ENCODE results near the gene ASCL3.

DNA sequence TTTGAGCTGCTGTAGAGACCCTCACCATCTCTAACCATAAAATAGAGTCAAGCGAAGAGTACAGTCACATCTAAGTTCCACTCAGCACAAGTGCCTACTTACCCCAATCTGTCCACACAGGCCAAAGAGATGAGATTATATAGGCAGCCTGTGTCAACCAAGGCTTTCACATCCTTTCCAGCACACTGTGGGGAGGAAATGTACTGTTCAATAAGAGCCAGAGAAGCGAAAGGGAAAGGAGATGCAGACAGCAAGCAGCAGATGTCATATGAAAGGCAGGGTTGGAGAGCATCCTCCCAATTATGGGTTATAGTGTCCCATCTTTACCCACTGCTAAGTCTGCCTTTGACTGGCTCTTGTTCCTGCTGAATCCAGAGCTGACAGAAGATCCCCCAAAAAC lies 44.6 kb upstream of the ASCL3 start:
- TF ChIP-seq ZFX (IDR thresholded peaks at IDR 0.05; ENCODE audit: borderline replicate concordance), result no peak
- TF ChIP-seq, protein P1, sequence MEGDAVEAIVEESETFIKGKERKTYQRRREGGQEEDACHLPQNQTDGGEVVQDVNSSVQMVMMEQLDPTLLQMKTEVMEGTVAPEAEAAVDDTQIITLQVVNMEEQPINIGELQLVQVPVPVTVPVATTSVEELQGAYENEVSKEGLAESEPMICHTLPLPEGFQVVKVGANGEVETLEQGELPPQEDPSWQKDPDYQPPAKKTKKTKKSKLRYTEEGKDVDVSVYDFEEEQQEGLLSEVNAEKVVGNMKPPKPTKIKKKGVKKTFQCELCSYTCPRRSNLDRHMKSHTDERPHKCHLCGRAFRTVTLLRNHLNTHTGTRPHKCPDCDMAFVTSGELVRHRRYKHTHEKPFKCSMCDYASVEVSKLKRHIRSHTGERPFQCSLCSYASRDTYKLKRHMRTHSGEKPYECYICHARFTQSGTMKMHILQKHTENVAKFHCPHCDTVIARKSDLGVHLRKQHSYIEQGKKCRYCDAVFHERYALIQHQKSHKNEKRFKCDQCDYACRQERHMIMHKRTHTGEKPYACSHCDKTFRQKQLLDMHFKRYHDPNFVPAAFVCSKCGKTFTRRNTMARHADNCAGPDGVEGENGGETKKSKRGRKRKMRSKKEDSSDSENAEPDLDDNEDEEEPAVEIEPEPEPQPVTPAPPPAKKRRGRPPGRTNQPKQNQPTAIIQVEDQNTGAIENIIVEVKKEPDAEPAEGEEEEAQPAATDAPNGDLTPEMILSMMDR (IDR thresholded peaks at IDR 0.05), result no peak
